HCT116 (cell line): Measurements from ENCODE around the gene ATOX1.

Experiments
- TF ChIP-seq, protein P1 (sequence below), 3 experiments: fragments of 200-600 bp in 1 of 3; sonication (generic) in 1 of 3; IDR thresholded peaks in 2 of 3; conservative IDR thresholded peaks in 1 of 3; 2 replicates each; pipeline ENCODE4 v1.5.1; 2012 to 2017; ENCODE audit warnings: low read depth in 2 of 3, low read length in 2 of 3, antibody characterized with exemption in 1 of 3, borderline replicate concordance in 1 of 3, control low read depth in 1 of 3, mild to moderate bottlenecking in 1 of 3, mixed read lengths in 1 of 3, mixed run types in 1 of 3, moderate library complexity in 1 of 3; ENCODE audit not compliant: insufficient read depth in 1 of 3
- TF ChIP-seq, protein P2 (sequence below): IDR thresholded peaks from 2 replicates; pipeline ENCODE4 v1.6.1; 2012; ENCODE audit warnings: low read depth

DNA sequence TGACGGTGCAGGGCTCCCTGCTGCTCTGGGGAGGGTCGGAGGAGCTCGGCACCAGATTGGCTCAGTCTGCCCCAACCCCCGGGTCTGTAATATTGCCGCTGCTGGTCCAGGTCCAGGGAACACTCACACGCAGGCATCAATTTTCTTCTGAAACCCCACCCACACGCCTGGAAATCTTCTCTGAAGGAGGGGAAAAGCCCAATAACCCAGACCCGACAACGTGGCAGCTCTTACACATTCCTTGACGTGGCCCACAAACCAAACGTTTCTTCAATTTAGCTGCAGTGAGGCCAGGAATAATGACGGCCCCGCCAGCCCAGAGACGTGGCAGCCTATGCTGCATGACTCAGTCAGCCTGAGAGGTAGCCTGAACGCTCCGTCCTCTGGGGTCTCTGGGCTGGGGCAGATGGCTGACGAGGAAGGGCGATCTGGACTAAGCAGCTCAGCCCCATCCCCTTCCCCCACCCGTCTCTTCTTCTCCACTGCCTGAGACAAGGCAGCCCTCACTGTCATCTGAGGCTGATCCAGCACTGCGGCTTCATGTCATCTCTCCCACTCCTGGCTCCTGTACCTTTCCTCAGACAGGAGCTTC lies 61.9 kb downstream of the ATOX1 start:
- TF ChIP-seq, protein P1, sequence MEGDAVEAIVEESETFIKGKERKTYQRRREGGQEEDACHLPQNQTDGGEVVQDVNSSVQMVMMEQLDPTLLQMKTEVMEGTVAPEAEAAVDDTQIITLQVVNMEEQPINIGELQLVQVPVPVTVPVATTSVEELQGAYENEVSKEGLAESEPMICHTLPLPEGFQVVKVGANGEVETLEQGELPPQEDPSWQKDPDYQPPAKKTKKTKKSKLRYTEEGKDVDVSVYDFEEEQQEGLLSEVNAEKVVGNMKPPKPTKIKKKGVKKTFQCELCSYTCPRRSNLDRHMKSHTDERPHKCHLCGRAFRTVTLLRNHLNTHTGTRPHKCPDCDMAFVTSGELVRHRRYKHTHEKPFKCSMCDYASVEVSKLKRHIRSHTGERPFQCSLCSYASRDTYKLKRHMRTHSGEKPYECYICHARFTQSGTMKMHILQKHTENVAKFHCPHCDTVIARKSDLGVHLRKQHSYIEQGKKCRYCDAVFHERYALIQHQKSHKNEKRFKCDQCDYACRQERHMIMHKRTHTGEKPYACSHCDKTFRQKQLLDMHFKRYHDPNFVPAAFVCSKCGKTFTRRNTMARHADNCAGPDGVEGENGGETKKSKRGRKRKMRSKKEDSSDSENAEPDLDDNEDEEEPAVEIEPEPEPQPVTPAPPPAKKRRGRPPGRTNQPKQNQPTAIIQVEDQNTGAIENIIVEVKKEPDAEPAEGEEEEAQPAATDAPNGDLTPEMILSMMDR (IDR thresholded peaks at IDR 0.05 in 2 of 3, conservative IDR thresholded peaks at IDR 0.05 in 1 of 3; ENCODE audit: borderline replicate concordance in 1 of 3, insufficient read depth in 1 of 3, low read depth in 2 of 3, low read length in 2 of 3), result no peak
- TF ChIP-seq, protein P2, sequence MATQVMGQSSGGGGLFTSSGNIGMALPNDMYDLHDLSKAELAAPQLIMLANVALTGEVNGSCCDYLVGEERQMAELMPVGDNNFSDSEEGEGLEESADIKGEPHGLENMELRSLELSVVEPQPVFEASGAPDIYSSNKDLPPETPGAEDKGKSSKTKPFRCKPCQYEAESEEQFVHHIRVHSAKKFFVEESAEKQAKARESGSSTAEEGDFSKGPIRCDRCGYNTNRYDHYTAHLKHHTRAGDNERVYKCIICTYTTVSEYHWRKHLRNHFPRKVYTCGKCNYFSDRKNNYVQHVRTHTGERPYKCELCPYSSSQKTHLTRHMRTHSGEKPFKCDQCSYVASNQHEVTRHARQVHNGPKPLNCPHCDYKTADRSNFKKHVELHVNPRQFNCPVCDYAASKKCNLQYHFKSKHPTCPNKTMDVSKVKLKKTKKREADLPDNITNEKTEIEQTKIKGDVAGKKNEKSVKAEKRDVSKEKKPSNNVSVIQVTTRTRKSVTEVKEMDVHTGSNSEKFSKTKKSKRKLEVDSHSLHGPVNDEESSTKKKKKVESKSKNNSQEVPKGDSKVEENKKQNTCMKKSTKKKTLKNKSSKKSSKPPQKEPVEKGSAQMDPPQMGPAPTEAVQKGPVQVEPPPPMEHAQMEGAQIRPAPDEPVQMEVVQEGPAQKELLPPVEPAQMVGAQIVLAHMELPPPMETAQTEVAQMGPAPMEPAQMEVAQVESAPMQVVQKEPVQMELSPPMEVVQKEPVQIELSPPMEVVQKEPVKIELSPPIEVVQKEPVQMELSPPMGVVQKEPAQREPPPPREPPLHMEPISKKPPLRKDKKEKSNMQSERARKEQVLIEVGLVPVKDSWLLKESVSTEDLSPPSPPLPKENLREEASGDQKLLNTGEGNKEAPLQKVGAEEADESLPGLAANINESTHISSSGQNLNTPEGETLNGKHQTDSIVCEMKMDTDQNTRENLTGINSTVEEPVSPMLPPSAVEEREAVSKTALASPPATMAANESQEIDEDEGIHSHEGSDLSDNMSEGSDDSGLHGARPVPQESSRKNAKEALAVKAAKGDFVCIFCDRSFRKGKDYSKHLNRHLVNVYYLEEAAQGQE, result no peak
